Thymus (tissue), 11 donors: ENCODE results near the gene STAG2. TPM values are rescaled to one million over a fixed set of nuclear protein-coding genes. Genes with fewer than 3 reads are reported as not detected.

Experiments
- DNase-seq, 9 donors: peaks; one replicate each; pipeline ENCODE4 v3.0.0-alpha.2; 2013; ENCODE audit warnings: low spot score in 9 of 9, low read depth in 6 of 9, missing footprints in 1 of 9
- H3K27ac ChIP-seq, 2 donors: one replicate each; pipeline ENCODE4 v1.5.1; 2013; ENCODE audit warnings: control low read depth in 1 of 2, low read depth in 1 of 2, low read length in 1 of 2, mild to moderate bottlenecking in 1 of 2, moderate library complexity in 1 of 2
- H3K27me3 ChIP-seq, 2 donors: one replicate each; pipeline ENCODE4 v1.5.1; 2013; ENCODE audit warnings: low read length in 1 of 2; ENCODE audit not compliant: control insufficient read depth in 2 of 2, insufficient read depth in 1 of 2
- H3K36me3 ChIP-seq, 2 donors: one replicate each; pipeline ENCODE4 v1.5.1; 2013; ENCODE audit warnings: low read length in 1 of 2, mild to moderate bottlenecking in 1 of 2, moderate library complexity in 1 of 2; ENCODE audit not compliant: control insufficient read depth in 2 of 2, insufficient read depth in 2 of 2
- H3K4me1 ChIP-seq, 2 donors: one replicate each; pipeline ENCODE4 v1.5.1; 2013; ENCODE audit warnings: low read length in 2 of 2; ENCODE audit not compliant: control insufficient read depth in 2 of 2, insufficient read depth in 2 of 2
- H3K4me3 ChIP-seq, 2 donors: one replicate each; pipeline ENCODE4 v1.5.1; 2013; ENCODE audit warnings: low read length in 2 of 2, control low read depth in 1 of 2, mild to moderate bottlenecking in 1 of 2
- H3K9me3 ChIP-seq, 2 donors: one replicate each; pipeline ENCODE4 v1.5.1; 2013; ENCODE audit warnings: low read length in 1 of 2, mild to moderate bottlenecking in 1 of 2; ENCODE audit not compliant: control insufficient read depth in 2 of 2, insufficient read depth in 1 of 2
- WGBS: extraction: QIAGEN DNeasy Blood & Tissue Kit; methylation state at CpG from one replicate; pipeline ENCODE4 v1.1.7; 2013; 5-methylcytosine and 5-hydroxymethylcytosine counted together
- polyA plus RNA-seq: library from polyadenylated mRNA; stranded (reverse); fragments of 200-250 nt; gene quantifications from one replicate; pipeline ENCODE4 v1.2.3, GENCODE V29; 2013
- total RNA-seq: library from RNA; stranded (reverse); fragments of 120-200 nt; gene quantifications from one replicate; pipeline ENCODE4 v1.2.4, GENCODE V29; 2013
- donor health status: healthy.

The STAG2 gene
- total and polyA plus RNA-seq, 2 donors: 44.0 to 147 TPM

GRCh38 chrX:123943074-123943473 is 18.4 kb upstream of the STAG2 start:
- Histone ChIP-seq H3K27me3 (no peaks in the 10 kb centered on the region), H3K4me3 (no peak overlapping the region), H3K9me3 (no peaks in the 10 kb centered on the region), H3K27ac (no peak overlapping the region), H3K4me1 (no peaks in the 10 kb centered on the region), H3K36me3 (no peaks in the 10 kb centered on the region)
- 96% methylated on average over 1 of the region's 1 CpG for WGBS
- no peak for DNase-seq

GRCh38 chrX:123943488-123943887 is 18.0 kb upstream of the STAG2 start:
- no peak for DNase-seq
- no peaks in the 10 kb centered on the region for H3K4me1 ChIP-seq
- H3K4me3 ChIP-seq: no peak overlapping the region
- WGBS: 89% methylated on average over 2 of the region's 2 CpGs
- no peaks in the 10 kb centered on the region for H3K27me3 ChIP-seq
- no peaks in the 10 kb centered on the region for H3K9me3 ChIP-seq
- H3K36me3 ChIP-seq: no peaks in the 10 kb centered on the region
- no peak overlapping the region for H3K27ac ChIP-seq

- no peaks in the 10 kb centered on the region for H3K9me3 ChIP-seq
- no peak overlapping the region for H3K27ac ChIP-seq
- DNase-seq: no peak
- H3K27me3 ChIP-seq: no peaks in the 10 kb centered on the region
- WGBS: 97% methylated on average over 2 of the region's 2 CpGs
- no peak overlapping the region for H3K4me3 ChIP-seq
- no peaks in the 10 kb centered on the region for H3K36me3 ChIP-seq
- H3K4me1 ChIP-seq: no peaks in the 10 kb centered on the region
These were observed 11.7 kb upstream of the STAG2 start for GRCh38 chrX:123949846-123950245.

- Histone ChIP-seq H3K36me3 (no peaks in the 10 kb centered on the region), H3K27ac (peak overlapping the region; percentile 94 to 95), H3K27me3 (no peaks in the 10 kb centered on the region), H3K4me3 (peak overlapping the region; percentile 67 to 72), H3K9me3 (peaks cover 0 to 8% of the 10 kb centered on the region in 2 donors), H3K4me1 (peaks cover 0 to 3% of the 10 kb centered on the region in 2 donors)
- under 1% methylated on average over 34 of the region's 35 CpGs for WGBS
- peak in 2 of 9 donors; percentile 3 to 13 for DNase-seq
These were observed 2.0 kb upstream of the STAG2 start for GRCh38 chrX:123959281-123960063.

- Histone ChIP-seq H3K9me3 (peaks cover 0 to 8% of the 10 kb centered on the region in 2 donors), H3K27me3 (no peaks in the 10 kb centered on the region), H3K4me3 (peak overlapping the region; percentile 75 to 88), H3K4me1 (peaks cover 0 to 8% of the 10 kb centered on the region in 2 donors), H3K27ac (peak overlapping the region; percentile 85 to 100), H3K36me3 (no peaks in the 10 kb centered on the region)
- DNase-seq: no peak
- WGBS: 2% methylated on average over 13 of the region's 13 CpGs
These were observed 594 bp upstream of the STAG2 start for GRCh38 chrX:123960956-123961267.

GRCh38 chrX:123962006-123962467 is 531 bp downstream of the STAG2 start:
- Histone ChIP-seq H3K27ac (peak overlapping the region; percentile 85 to 100), H3K4me1 (peaks cover 0 to 8% of the 10 kb centered on the region in 2 donors), H3K36me3 (no peaks in the 10 kb centered on the region), H3K27me3 (no peaks in the 10 kb centered on the region), H3K4me3 (peak overlapping the region; percentile 75 to 88), H3K9me3 (peaks cover 0 to 8% of the 10 kb centered on the region in 2 donors)
- DNase-seq: peak in 2 of 9 donors; percentile 64 to 65
- 0% methylated on average over 23 of the region's 23 CpGs for WGBS

- Histone ChIP-seq H3K4me3 (peak overlapping the region; percentile 75 to 88), H3K27me3 (no peaks in the 10 kb centered on the region), H3K9me3 (peaks cover 0 to 8% of the 10 kb centered on the region in 2 donors), H3K27ac (peak overlapping the region; percentile 85 to 100), H3K36me3 (no peaks in the 10 kb centered on the region), H3K4me1 (peaks cover 0 to 8% of the 10 kb centered on the region in 2 donors)
- peak in 8 of 9 donors; percentile 55 to 88 (median 70) for DNase-seq
- under 1% methylated on average over 22 of the region's 22 CpGs for WGBS
These were observed 1.4 kb downstream of the STAG2 start for GRCh38 chrX:123962794-123963373.

GRCh38 chrX:123964156-123964834 is 2.8 kb downstream of the STAG2 start:
- no peak for DNase-seq
- H3K4me3 ChIP-seq: peak overlapping the region; percentile 75 to 88
- peaks cover 0 to 8% of the 10 kb centered on the region in 2 donors for H3K9me3 ChIP-seq
- WGBS: 0% methylated on average over 2 of the region's 2 CpGs
- no peaks in the 10 kb centered on the region for H3K27me3 ChIP-seq
- H3K27ac ChIP-seq: peak overlapping the region; percentile 26 to 42
- H3K4me1 ChIP-seq: peaks cover 0 to 6% of the 10 kb centered on the region in 2 donors
- no peaks in the 10 kb centered on the region for H3K36me3 ChIP-seq

GRCh38 chrX:123965712-123966111 is 4.2 kb downstream of the STAG2 start:
- no peak overlapping the region for H3K27ac ChIP-seq
- no peaks in the 10 kb centered on the region for H3K9me3 ChIP-seq
- H3K4me3 ChIP-seq: no peak overlapping the region
- no peak for DNase-seq
- peaks cover 0 to 5% of the 10 kb centered on the region in 2 donors for H3K4me1 ChIP-seq
- 97% methylated on average over 6 of the region's 6 CpGs for WGBS
- no peaks in the 10 kb centered on the region for H3K27me3 ChIP-seq
- H3K36me3 ChIP-seq: no peaks in the 10 kb centered on the region
